ENCODE data around the gene RAX2. TPM values are rescaled to one million over a fixed set of nuclear protein-coding genes. Genes with fewer than 3 reads are reported as not detected.

Gene RAX2
- total RNA-seq, 3 donors from 2014 or later: not detected

GRCh38 chr19:3778899-3779723, 7.1 kb upstream of the RAX2 start:
- Histone ChIP-seq H3K4me1 (ENCODE audit: low read depth) (no peaks in the 10 kb centered on the region), H3K4me3 (no peak overlapping the region), H3K36me3 (ENCODE audit: low read depth) (no peaks in the 10 kb centered on the region), H3K9me3 (peaks cover 21% of the 10 kb centered on the region)
- TF ChIP-seq CTCF (IDR thresholded peaks at IDR 0.05): no peak
- DNase-seq (no peak), ATAC-seq (no peak)
- intact Hi-C loops (cut with DNase I, micrococcal nuclease): no loop called here

DNA sequence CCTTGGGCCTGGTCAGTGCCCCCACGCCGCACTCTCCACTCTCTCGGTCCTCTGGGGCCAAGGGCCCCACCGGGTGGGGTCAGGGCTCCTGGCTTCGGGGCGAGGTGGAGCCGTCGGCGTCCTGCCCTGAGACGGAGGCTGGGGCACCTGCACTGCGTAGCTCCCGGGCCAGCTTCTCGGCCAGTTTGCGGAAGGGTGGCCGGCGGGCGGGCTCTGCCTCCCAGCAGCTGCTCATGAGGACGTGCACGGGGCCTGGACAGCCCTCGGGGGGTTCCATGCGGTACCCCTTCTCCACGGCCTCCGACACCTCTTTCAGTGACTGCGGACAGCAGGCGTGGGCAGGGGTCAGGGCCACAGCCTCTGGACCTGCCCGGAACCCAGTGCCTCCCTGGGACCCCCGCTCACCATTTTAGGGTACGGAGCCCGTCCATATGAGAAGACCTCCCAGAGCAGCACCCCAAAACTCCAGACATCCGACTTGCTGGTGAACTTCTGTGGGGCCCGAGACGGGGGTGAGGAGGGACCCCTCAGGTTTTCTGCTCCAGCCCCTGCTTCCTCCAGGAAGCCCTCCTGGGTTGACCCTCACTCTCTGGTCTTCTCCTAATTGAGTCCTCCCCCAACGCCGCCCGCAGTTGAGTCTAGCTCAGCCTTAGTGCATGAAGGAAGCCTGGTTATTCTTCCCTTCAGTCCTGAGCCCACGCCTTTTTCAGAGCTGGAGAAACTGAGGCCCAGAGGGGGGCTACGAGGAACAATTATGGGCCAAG, 6.3 kb upstream of the RAX2 start:
- intact Hi-C loops (cut with DNase I, micrococcal nuclease): no loop called here
- Histone ChIP-seq H3K4me3 (no peak overlapping the region), H3K4me1 (ENCODE audit: low read depth) (no peaks in the 10 kb centered on the region), H3K36me3 (ENCODE audit: low read depth) (no peaks in the 10 kb centered on the region), H3K9me3 (peaks cover 21% of the 10 kb centered on the region)
- TF ChIP-seq CTCF (IDR thresholded peaks at IDR 0.05): no peak
- ATAC-seq (no peak), DNase-seq (no peak)

- no peak for DNase-seq
- Histone ChIP-seq H3K9me3 (peaks cover 11% of the 10 kb centered on the region), H3K4me1 (ENCODE audit: low read depth) (no peaks in the 10 kb centered on the region), H3K4me3 (no peak overlapping the region), H3K36me3 (ENCODE audit: low read depth) (no peaks in the 10 kb centered on the region)
- TF ChIP-seq CTCF (IDR thresholded peaks at IDR 0.05): no peak
- ATAC-seq: no peak
- intact Hi-C loops (cut with DNase I, micrococcal nuclease): no loop called here
Measured at GRCh38 chr19:3776479-3777040, 4.5 kb upstream of the RAX2 start.

- Histone ChIP-seq H3K9me3 (peaks cover 4% of the 10 kb centered on the region), H3K4me1 (ENCODE audit: low read depth) (no peaks in the 10 kb centered on the region), H3K36me3 (ENCODE audit: low read depth) (no peaks in the 10 kb centered on the region), H3K4me3 (no peak overlapping the region)
- no peak for DNase-seq
- no peak for ATAC-seq
- TF ChIP-seq CTCF (IDR thresholded peaks at IDR 0.05): no peak
- intact Hi-C loops (cut with DNase I, micrococcal nuclease): no loop called here
Measured at GRCh38 chr19:3775831-3776230, 3.8 kb upstream of the RAX2 start.

GRCh38 chr19:3775374-3775711, 3.3 kb upstream of the RAX2 start:
- ATAC-seq: no peak
- no peak for TF ChIP-seq CTCF (IDR thresholded peaks at IDR 0.05)

More at GRCh38 chr19:3775374-3775711, 3.3 kb upstream of the RAX2 start:
- Histone ChIP-seq H3K9me3 (no peaks in the 10 kb centered on the region), H3K4me1 (ENCODE audit: low read depth) (no peaks in the 10 kb centered on the region), H3K4me3 (no peak overlapping the region), H3K36me3 (ENCODE audit: low read depth) (no peaks in the 10 kb centered on the region)
- intact Hi-C loops (cut with DNase I, micrococcal nuclease): no loop called here
- DNase-seq: no peak

Measured in mucosa of descending colon (tissue), 3 donors.